Activated CD8-positive, alpha-beta memory T cell treated with anti-CD3 and anti-CD28 coated beads, Interleukin-2, amount 50 U/mL, for 24 hours (primary cell): ENCODE measurements around the gene DCLK3.

Source experiments
- DNase-seq: peaks from one replicate; pipeline ENCODE4 v3.0.0-alpha.2; 2020; ENCODE audit errors: extremely low read depth

DCLK3 gene

DNA sequence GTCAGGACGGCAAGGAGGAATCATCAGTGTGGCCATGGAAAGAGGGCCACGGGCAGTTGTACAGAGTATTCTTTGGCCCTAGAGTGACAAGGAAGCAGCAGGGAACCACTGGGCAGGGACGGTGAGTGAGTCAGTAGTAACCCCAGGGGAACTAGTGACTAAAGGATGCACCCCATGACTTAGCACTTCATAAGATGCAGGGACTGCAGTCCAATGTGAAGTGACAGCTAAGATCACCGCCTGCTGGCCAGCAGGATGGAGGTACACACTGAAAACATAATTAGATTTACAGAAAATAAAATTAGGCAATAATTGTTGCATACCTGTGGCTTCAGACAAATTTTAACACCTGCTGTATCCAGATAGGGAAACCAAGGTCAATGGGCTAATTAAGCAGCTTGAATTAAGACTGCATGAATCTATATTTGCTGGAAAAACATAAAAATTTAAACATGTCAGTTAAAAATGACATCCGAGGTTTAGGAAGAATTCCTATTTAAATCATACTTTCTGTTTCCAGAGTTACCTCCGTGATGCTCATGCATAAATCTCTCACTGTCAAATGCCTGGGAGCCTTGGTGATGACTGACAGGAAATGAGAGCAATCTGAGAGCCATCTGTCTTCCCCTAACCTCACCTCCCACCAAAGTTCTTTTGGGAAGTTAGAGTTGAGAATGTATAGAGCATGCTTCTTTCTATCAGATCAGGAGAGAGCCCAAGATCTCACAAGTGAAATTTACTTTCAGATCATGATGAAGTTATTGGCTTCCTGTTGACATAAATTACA is 56.5 kb downstream of the DCLK3 start:
- DNase-seq = no peak

DNA sequence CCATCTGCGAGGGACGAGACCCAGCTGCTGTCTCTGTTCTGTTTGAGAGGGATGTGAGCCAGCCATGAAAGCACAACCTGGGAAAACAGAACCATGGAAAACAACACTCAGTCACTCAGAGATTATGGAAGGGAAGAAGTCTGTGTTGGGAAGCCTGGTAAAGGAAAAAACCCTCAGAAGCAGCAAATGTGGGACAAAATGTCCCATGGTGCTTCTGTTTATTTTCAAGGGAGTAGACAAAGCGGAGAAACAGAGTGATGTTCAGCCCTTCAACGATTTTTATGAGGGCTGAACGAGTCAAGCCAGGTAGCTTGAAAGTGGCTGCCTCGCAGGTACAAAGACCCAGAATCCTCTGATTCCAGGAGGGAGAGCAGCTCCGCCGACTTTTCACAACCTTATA is 59.3 kb downstream of the DCLK3 start:
- no peak for DNase-seq

DNA sequence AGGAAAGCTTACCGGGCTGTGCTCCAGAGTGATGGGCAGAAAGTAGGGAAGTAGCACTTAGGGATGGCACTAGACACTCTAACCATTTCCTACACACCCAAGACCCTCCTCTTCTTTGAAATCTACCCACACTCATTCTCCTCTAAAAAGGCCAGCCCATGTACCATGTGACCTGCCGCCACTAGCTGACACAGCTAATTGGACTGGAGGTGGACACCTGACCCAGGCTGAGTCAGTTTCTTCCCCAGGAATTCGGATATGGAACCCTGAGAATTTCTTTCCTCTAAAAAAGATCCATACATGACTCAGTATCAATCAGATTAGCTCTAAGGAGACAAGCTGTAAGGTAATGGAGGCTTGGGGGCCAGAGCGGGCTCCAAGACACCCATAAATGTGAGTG is 60.1 kb downstream of the DCLK3 start:
- no peak for DNase-seq

DNA sequence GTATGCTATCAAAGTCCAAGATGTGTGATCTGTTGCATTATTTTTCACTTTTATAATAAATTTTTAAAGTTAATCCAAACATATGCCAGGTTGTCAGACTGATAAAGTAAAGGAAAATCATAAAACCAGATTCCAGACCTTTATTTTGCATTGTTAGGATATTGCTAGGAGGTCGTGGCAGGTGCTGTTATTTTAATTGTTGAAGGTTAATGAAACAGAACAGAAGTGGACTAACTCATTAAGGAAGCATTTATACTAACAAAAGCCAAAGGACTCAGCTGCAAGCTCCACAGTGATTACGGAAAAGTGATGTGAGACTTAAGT is 63.1 kb downstream of the DCLK3 start:
- DNase-seq = no peak

DNA sequence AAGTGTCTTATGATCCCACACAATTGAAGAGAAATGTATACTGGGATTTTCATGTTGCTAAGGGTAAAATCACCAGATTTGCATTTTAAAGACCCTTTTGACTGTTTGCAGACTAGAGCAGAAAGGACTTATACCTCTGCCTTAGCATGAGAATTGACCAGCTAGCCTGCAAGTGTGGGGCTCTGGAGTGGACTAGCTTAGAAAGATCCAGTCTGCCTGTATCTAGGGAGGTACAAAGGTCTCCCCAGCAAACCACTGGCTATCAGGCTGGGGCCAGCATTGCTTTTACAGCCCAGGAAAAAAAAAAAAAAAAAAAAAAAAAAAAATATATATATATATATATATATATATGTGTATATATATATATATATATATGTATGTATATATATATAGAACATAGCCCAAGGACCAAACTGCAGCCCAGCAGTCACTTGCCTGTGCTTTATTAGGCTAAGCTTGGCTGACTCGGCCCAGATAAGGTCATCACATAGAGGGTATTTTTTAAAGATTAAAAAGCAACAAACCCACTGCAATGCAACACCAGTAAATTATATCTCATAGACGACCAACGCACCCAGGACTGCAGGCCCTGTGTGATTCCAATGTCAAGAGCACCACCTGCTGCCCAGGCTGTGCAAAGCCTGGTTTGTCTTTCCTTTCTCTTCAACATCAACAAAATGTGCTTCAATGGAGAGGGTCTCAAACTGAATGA is 63.7 kb downstream of the DCLK3 start:
- no peak for DNase-seq

DNA sequence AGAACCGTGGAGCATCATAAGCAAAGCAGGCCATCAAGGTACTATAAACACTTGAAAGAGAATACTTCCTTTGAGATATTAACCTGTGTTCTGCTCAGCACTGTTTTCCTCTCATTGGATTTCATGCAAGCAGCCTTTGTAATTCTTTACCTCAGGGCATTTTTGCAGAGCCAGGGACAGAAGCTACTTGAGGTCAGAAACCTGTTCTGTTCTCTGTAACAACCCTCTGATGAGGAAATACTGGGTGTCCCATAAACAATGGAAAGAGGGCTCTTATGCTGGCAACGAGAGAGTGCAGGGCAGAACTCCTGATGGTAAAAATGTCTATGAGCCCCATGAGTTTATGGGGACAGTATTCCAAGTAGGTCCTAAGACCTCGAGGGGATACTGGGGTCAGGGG is 66.0 kb downstream of the DCLK3 start:
- no peak for DNase-seq

DNA sequence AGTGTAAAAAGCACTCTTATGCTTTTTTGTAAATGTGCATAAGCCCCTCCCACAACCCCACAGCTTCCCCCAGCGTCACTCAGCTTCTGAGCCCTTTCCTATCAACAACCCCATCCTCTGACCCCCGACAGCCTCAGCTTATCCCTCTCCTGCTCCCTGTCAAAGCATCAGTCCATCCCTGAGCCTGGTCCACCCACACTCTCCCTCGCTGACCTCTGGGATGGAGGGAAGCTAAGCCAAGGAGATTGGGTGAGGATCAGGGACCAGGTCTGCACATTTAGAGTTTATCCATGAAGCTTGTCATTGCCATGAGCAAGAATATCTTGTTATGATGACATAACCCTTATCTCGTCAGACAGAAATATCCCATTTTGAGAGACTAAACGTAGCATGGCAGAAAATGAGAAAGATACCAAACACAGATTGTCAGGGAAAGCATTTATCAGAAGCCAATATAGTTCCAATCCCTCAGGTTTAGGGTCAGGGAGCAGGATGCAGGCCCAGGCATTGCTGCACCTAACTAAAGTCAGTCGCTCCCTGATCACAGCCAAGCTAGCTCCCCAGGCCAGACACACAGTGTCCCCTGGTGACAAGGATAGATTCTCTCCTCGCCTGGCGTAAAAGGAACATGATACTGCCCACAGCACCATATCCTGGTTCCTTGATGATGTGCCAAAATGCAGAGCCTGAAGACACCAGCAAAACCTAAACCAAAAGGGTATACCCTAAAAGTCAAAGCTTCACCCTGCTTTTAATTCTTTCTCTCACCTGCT is 66.9 kb downstream of the DCLK3 start:
- DNase-seq = no peak

DNA sequence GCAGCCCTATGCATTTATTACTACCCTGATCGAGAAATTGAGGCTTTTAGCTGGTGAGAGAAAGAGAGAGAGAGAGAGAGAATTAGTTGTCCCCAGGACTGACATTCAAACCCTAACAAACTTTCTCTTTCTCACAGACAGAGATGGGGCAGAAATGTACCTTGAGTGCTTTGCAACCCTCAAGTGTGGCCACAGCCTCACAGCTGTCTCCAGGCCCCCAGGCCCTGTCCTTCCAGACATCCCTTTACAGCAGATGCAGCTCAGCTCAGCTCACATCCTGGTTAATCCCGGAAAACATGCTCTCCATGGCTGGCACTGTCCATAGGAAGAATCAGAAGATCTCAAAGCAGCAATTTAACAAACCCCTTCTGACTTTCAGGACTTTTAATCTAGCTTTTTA is 67.6 kb downstream of the DCLK3 start:
- no peak for DNase-seq

DNA sequence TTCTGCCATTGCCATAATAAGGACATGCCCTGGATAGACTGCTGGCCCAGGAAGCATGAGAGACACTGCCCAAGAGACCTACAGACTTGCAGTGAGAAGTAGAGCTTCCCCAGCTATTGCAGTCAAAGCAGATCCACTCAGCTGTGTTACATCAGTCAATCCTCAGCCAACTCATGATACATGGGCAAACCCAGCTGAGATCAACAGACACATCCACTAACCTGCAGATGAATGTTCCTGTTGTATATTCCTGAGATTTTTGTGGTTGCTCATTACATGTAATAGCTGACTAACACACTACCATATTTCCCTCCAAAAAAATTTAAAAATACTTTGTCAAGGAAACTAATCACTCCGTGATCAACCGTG is 68.6 kb downstream of the DCLK3 start:
- DNase-seq = no peak

DNA sequence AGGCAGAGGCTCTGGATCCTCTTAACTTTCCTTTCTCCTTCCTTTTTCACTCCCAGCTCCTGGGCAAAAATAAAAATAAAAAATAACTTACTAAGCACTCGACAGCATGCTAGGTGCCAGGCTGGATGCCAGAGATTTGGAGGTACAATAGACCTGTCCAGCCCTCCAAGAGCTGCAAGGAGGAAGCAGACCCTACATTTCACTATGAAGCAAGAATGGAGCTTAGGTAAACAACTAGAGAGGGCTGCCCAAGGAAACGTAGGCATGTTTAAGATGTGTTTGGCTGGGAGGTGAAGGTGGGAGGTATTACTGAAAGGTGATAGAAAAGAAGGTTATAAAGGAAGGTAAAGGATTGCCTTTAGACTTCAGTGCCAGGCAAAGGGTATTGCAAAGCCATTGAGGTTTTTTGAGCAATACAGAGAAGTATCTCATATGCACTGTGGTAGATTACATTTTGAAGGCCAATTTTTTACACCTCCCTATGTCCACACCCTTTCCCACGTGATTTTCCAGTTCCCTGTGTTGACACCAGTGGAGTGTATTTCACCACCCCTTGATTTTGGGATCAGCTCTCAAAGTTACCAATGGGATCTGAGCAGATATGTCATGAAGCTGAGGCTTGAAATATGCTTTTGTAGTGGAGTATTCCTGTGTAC is 69.1 kb downstream of the DCLK3 start:
- DNase-seq = no peak

DNA sequence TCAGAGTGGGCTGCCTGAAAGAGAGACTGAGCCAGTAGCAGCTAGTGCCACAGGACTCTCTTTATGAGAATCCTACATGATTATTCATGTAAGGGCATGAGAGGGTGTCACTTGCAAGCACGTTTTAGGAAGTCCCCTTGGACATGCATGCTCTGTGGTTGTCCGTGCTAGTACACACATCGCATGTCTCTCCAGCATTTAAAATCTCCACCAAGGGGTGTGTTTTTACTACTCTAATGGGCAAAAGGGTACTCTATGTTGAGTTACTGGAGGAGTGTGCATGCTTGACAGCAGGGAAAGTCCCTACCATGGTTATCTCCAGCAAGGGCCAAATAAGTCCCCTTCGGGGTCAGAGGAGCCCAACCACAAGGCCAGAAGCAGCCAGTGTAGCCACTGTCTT is 70.7 kb downstream of the DCLK3 start:
- DNase-seq = no peak

DNA sequence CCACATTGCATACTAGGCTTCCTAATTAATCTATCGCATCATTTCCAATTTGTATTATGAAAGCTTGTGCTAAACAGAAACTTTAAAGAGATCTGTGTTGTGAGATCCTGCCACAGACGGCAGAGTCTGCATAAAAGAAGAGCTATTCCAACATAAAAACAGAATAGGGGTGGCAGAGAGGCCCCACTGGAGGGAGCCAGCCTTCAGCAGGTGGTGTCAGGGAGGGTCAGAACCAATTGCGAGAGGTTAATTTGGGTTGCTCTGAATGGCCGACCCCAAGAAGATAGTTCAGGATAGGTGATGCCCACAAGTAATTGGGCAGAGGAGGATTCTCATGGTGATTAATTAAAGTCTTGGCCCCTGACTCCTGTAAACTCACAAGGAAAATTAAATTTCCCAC is 74.8 kb downstream of the DCLK3 start:
- DNase-seq = no peak

DNA sequence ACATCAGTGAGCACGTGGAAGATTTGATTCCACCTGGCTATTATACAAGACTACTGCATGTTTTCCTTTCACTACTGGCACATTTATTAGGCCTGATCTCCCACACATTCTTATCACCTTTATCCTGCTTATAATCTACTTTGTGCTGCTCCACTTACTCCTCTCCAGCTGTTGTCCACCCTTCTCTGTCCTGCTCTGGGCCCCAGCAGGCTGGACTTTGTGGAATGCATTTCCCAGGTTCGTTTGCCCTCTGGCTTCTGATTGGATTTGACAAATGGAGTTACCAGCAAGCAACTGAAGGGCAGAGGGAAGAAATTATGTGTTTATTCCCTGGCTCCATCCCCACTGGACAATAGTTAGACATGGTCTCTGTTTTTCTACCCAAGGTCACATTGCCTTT is 75.5 kb downstream of the DCLK3 start:
- no peak for DNase-seq

DNA sequence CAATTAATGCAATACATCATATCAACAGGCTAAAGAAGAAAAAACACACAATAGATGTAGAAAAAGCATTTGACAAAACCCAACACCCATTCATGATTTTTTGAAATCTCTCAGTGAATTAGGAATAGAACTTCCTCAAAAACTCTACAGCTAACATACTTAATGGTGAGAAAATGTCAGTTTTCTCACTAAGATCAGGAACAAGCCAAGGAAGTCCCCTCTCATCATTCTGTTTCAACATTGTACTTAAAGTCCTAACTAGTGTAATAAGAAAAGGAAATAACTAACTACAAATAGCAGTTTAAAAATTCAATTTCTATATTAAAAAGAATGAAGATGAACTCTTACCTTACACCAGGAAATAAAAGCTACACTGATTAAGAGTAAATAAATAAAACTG is 77.8 kb downstream of the DCLK3 start:
- no peak for DNase-seq

DNA sequence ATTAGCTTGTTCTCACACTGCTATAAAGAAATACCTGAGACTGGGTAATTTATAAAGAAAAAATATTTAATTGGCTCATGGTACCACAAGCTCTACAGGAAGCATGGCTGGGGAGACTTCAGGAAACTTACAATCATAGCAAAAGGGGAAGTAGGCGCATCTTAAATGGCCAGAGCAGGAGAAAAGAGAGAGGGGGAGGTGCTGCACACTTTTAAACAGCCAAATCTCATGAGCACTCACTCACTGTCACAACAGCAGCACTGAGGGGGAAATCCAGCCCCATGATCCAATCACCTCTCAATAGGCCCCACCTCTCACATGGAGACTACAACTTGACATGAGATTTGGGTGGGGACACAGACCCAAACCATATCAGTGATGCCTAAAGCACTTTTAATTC is 82.5 kb downstream of the DCLK3 start:
- no peak for DNase-seq

DNA sequence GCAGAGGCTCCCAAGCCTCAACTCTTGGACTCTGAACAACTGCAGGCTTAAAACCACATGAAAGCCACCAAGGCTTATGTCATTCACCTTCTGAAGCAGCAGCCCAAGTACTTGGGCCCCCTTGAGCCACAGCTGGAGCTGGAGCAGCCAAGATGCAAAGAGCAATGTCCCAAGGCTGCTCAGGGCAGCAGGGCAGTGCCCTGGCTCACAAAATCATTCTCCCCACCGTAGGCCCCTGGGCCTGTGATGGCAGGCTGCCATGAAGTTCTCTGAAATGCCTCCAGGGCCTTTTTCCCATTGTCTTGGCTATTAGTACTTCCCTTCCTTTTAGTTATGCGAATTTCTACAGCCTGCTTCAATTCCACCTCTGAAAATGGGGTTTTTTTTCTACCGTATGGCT is 83.4 kb downstream of the DCLK3 start:
- DNase-seq = no peak

DNA sequence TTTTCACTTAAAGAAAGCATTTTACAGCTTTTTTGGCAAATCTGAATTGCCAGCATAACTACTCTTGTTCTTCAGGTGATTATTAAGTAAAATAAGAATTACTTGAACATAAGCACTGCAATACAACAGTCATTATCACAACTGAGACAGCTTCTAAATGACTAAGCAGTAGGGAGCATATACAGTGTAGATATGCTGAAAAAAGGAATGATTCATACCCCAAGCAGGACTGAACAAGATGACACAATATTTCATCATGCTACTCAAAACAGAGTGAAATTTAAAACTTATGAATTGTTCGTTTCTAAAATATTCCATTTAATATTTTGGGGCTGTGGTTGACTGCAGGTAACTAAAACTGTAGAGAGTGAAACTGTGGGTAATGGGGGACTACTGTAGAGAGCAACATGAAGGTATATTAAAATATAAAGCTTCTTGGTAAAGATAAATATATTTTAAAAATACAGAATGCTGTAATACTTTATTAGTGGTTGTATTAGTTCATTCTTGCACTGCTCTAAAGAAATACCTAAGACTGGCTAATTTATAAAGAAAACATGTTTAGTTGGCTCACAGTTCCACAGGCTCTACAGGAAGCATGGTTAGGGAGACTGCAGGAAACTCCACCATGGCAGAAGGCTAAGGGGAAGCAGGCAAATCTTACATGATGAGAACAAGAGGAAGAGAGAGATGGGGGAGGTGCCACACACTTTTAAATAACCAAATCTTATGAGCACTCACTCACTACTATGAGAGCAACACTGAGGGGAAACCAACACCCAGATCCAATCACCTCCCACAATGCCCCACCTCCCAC is 84.8 kb downstream of the DCLK3 start:
- DNase-seq = no peak

DNA sequence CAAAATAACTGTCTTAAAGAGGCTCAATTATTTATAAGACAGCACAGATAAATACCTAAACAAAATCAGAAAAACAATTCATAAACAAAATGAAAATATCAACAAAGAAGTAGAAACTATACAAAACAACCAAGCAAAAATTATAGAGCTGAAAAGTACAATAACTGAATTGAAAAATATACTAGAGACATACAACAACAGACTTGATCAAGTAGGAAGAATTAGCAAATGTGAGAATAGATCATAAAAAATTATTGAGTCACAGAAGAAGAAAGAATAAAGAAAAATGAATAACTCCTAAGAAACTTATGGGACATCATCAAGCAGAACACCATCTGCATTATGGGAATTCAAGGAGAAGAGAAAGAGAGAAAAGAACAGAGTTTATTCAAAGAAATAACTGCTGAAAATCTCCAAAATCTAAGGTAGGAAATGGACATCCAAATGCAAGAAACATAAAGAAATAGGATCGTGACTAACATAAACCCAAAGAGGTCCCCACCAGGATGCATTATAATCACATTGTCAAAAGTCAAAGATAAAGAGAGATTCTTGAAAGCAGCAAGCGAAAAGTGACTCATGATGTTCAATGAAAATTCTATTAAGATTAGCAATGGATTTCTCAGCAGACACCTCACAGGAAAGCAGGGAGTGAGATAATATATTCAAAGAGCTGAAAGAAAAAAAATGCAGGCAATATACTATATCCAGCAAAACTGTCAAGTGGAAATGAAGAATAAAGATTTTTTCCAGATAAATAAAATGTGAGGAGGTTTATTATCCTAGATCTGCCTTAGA is 85.9 kb downstream of the DCLK3 start:
- no peak for DNase-seq

DNA sequence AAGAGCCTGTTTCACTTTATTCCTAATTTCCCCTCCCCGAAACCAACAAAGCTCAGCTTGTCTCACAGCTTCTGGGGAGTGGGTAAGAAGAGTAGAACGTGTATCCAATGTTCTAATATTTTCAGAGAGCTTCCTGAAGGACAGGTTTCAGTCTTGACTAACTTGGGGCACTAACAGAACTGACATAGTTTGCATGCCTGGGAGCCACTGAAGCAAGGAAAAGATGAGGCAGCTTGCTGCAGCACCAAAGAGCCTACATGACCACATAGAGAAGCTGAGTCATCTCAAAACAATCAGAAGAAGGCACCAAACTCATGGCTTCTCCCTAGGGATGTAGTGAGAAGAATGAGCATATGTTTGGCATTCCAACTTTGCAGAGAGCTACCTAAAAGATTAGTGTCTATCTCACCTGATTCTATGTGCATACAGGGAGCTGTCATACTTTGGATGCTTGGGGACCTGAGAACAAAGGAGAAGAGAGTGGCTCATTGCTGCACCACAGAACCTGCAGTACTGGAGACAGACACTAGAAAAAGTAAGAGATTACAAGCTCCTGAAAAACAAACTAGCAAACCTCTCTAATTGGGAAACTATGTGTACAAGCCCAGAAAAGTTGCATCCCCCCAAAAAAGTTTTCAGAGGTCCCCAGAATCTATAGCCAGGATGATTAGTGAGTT is 86.9 kb downstream of the DCLK3 start:
- DNase-seq = no peak

DNA sequence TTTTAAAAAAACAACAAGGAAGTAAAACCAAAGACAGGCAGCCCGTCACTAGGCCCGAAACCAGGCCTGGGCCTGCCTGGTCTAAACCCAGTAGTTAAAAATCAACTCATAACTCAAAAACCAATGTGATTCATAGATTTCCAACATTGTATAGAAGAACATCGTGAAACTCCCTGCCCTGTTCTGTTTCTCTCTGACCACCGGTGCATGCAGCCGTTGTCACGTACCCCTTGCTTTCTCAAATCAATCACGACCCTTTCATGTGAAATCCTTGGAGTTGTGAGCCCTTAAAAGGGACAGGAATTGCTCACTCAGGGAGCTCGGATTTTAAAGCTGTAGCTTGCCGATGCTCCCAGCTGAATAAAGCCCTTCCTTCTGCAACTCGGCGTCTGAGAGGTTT is 89.5 kb downstream of the DCLK3 start:
- DNase-seq = no peak
